NK-92 (cell line): ENCODE data around the gene SMC3.
"Not testable (repeated sequence)": the region's sequence is repeated elsewhere in the genome, so short reads cannot be mapped to it uniquely, and the experiment has no call there.

ENCODE experiments used
- DNase-seq: peaks from one replicate; lab custom pipeline; 2025; ENCODE audit not compliant: unreplicated experiment; lab: John Stamatoyannopoulos, UW

Gene SMC3

DNA sequence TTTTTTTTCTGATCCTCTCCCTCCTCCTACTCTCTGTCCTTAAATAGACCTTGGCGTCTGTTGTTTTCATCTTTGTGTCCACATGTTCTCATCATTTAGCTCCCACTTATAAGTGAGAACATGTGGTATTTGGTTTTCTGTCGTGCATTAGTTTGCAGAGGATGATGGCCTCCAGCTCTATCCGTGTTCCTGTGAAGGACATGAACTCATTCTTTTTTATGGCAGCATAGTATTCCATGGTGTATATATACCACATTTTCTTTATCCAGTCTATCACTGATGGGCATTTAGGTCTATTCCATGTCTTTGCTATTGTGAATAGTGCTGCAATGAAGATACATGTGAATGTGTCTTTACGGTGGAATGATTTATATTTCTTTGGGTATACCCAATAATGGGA lies 55.8 kb downstream of the SMC3 start:
- DNase-seq, result not testable (repeated sequence)

DNA sequence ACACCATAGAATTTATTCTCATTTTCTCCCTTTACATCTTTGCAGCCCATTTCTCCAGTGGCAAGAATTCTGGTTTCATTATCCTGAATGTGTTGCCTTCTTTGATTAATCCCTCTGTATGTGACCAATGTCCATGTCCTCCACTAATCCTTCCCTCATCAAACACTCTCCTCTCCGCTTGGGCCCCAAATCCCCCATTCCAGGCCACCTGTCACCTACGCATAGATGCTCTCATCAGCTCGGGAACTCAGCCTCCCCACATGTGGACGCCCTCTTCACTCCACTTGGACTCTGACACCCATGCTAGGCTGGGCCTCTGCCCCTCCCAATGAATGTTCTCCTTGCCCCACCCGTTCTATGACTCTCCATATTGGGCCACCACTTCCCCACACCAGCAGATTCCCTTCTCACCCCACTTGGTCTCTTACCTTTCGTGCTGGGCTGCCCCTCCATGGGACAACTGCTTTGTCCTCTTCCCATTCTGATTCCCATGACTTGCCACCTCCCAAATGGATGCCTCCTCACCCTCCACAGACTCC lies 57.9 kb downstream of the SMC3 start:
- no peak for DNase-seq

DNA sequence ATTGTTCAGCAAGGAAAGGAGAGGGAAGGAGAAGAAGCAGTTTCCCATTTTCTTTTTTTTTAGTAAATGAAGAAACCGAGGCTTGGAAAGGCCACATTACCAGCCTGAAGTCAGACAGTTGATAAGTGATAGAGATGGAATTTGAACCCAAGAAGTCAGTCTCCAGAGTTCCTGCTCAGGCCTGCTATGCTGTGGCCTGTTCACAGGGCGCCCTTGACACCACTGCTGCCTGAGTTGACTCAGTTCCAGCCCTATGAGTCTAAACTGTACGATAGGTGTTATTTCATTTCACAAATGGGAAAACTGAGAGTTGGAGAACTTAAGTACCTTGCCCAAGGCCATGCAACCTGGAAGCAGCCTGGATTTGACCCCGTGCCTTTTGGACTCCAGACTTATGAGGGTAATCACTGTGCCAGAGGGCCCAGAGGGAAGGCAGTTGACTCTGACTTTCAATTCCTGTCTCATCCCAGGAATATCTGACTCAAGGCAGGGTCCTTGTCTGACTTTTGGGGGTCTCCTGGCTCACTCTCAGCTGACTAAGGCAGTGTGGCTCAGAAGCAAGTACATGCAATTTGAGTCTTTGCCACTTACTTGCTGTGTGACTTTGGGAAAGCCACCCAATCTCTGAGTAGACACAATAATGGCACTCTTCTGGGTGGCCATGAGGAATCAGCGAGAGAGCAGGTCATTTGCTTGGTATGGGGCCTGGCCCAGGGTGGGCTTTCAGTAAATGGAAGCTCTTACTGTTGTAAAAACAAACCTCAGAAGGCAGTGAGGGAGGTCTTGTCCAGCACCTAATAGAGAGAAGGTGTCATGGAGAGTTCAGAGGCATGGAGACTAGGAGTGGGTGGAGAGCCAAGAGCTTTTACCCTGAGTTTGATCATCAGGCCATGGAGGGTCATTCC lies 58.7 kb downstream of the SMC3 start:
- no peak for DNase-seq

DNA sequence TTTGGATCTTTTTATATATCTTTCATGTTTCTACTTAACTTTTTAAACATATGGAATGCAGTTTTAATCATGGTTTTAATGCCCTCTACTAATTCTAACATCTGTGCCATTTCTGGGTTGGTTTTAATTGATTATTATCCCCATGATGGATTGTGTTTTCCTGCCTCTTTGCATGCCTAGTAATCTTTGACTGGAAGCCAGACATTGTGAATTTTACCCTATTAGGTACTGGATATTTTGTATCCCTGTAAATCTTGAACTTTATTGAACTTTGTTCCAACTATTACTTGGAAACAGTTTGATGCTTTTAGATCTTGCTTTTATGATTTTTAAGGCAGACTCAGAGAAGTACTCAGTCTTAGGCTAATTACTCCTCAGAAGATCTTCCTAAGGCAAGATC lies 60.7 kb downstream of the SMC3 start:
- DNase-seq, result no peak

DNA sequence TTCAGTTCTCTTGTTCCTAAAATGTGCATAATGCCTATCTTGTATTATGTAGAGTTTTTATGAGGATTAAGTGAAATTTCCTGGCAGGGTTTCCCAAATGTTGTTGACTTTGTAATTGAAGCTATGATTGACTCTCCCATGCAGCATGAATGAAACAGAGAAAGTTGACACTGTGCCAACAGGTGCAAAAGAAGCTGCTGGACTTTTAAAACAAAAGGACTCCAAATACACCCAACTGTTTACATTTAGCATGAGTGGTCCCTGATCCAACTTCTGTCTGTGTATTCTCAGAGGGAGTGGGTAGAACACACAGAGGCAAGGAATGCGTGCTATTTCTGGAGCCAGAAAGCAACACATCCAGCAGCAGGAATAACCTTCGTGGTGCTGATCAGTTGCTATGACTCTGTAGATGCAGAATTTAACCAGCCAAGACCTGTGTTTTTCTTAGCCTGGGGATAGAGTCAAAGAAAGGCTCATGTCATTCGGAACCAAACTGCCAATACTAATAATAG lies 62.2 kb downstream of the SMC3 start:
- DNase-seq, result no peak

DNA sequence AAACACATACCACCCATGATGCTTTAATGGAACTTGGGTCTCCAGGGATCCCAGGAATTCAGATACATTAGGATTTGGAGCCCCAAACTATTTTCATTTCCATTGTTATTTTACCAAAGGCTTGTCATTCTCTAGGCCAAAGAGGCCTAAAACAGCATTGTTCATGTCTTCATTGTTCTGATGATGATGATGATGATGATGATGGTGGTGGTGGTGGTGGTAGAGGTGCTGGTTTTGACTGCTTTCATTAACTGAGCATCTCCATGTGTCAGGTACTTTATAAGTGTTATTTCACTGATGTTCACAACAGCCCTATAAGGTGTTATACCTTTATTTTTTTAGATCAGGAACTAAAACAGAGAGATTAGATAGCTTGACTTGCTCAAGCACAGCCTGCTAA lies 64.4 kb downstream of the SMC3 start:
- DNase-seq, result no peak

DNA sequence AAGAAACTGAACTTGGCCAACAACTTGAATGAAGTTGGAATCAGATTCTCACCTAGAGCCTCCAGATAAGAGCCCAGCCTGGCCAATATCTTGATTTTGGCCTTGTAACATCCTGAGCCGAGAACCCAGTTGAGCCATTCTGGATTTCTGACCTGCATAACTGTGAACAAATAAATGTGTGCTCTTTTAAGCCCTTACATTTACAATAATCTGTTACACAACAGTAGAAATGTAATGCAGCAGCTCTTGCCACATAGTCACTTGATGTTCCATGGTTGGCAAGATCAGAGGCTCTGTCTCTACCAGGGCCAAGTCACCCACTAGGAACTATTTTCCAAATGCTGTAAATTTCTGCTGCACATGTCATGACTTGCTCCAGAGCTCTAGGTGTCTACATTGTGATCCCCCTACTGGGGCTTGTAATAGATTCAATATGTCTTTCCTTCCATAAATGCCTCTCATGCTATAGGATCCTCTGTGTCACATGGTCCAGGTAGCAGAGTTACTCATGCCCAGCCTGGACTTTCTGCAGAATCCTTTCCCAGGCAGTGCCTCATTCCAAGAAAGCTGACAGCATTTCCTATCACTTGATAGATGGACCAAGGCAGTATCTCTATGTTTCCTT lies 65.2 kb downstream of the SMC3 start:
- no peak for DNase-seq

DNA sequence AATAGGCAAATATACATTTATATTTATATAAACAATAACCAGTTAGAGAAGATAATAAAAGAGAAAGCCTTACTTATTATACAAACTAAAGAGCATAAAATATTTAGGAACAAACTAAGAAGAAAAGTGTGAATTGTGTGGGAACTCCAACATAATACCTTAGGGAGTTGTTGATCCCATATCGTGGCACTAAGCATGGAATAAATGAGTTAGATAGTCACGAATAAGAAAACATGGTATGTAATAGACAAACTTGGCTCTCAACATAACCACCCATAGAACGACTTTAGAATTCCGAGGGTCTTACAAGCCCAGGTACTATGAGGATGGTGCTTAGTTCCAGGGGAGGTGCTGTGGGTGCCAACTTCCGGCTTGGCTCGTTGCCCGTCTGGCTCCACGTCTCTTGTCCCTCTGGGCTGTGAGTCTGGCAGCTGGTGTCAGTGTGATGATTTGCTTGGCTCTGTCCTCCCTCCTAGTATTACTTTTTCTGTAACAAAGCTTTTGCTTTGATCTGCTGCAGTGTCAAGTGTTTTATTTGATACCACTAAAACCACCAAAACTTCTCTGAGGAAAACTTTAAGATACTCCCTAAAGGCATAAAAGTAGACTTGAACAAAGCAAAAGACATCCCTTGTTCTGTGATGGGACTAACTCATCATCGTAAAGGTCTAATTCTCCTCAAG lies 67.2 kb downstream of the SMC3 start:
- no peak for DNase-seq

DNA sequence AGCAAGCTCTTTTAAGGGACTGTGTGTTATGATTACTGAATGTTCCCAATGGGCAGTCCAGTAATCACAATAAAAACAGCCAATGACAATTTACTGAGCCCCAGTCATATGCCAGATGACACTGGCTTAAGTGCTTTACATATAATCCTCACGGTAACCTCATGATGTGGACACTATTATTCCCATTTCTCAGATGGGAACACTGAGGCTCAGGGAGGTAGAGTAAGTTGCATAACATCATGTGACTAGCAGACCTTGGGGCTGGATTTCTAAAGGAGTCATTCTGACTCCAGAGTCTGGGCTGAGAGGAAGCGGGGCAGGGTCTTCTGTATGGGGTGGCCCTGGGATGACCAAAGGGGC lies 69.1 kb downstream of the SMC3 start:
- no peak for DNase-seq

DNA sequence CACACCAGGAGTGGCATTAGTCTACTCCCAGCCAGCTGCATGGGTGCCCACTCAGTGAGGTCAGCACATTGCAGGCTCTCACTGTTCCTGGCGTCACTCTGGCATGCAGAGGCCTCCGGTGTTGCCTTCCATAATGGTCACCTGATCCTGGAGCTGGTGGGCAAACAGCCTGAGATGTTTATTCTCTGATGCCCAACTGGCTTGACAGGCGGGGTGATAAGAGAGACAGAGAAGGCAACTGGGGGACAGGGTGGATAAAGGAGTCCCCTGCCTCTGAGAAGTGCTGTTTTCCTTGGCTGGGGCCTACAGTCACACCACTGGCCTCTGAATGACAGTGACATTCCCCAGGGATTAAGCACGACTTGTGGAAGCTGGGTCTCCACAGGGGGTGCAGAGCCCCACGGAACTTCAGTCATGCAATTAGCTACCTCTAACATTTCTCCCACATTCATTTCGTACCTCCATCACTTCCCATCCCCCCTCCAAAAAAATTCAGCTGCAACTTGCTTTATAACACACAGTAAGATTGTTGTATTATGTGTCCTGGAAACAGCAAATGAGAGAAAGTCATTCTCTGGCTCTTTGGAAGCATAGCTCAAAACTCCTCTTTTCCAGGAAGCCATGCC lies 69.5 kb downstream of the SMC3 start:
- no peak for DNase-seq

DNA sequence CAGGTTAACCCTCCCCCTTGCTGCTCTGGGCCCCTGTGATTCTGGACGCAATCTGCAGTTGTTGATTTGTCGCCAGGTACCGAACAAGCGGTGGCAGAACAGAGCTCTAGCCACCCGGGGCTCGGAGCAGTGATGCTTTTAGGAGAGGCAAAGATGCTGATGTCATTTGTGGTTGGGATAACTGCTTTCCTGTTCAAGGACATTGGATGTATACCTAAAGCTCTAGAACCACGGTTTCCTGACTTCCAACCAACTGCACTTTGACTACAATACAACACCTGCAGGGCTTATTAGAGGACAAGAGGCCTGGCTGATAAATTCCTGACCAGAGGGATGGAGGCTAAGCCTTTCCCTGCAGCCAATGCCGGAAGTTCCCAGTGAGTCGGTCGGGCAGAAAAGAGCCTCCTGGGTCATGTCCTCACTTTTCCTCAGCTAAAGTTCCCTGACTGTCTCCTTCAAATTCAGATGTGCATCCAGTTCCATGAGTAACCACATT lies 70.1 kb downstream of the SMC3 start:
- DNase-seq, result no peak

DNA sequence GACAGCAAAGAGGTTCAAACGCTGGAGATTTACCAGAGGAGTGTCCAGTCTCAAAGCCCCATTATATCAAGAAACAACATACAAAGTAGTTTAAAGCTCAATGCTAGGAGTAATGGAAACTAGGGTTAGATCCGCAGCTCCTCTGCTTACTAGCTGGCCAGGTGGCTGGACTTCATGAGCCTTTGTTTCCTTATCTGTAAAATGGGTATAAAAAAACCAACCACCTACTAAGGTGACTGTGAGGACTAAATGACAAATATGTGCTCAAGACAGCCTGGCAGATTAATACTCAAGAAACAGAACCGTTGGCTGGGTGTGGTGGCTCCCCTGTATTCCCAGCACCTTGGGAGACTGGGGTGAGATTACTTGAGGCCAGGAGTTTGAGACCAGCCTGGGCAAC lies 70.8 kb downstream of the SMC3 start:
- DNase-seq, result no peak

DNA sequence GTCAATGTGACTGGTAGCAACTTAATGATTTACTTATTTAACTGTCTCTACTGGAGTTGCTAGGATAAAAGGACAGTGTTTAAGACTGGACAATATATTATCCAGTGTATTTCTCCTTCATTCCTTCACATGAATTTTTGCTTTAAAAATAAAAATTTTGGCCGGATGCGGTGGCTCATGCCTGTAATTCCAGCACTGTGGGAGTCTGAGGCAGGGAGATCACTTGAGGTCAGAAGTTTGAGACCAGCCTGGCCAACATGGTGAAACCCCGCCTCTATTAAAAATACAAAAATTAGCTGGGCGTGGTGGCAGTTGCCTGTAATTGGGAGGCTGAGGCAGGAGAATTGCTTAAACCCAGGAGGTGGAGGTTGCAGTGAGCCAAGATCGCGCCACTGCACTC lies 71.6 kb downstream of the SMC3 start:
- not testable (repeated sequence) for DNase-seq

DNA sequence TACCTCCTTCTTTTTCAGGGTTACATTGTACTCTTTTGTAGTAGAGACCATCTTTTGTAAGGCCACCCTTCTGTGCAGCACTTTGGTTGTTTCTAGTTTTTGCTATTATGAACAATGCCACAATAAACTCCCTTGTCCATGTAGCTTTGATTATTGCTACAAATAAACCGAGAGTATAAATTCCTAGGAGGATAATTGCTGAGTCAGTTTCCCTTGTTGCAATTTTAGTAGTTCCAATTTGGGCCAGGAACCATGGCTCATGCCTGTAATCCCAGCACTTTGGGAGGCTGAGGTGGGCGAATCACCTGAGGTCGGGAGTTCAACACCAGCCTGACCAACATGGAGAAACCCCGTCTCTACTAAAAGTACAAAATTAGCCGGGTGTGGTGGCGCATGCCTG lies 72.4 kb downstream of the SMC3 start:
- DNase-seq, result not testable (repeated sequence)

DNA sequence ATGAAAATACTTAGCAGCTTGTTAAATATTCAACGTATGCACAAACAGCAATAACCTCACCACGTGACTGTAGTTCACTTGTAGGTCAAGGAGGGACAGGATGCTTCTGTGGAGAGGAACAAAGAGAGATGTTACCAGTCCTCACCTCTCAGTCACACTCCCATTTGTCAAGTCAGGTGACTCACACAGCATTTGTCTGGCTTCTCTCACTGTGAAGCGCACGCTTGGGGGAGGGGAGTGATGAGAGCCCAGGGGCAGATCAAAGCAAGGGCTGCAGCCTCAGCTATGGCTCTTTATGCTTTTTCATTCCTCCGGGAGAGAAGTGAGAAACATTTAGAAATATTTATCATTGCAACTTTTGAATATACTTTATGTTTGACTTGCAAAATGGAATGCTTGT lies 73.8 kb downstream of the SMC3 start:
- DNase-seq, result no peak

DNA sequence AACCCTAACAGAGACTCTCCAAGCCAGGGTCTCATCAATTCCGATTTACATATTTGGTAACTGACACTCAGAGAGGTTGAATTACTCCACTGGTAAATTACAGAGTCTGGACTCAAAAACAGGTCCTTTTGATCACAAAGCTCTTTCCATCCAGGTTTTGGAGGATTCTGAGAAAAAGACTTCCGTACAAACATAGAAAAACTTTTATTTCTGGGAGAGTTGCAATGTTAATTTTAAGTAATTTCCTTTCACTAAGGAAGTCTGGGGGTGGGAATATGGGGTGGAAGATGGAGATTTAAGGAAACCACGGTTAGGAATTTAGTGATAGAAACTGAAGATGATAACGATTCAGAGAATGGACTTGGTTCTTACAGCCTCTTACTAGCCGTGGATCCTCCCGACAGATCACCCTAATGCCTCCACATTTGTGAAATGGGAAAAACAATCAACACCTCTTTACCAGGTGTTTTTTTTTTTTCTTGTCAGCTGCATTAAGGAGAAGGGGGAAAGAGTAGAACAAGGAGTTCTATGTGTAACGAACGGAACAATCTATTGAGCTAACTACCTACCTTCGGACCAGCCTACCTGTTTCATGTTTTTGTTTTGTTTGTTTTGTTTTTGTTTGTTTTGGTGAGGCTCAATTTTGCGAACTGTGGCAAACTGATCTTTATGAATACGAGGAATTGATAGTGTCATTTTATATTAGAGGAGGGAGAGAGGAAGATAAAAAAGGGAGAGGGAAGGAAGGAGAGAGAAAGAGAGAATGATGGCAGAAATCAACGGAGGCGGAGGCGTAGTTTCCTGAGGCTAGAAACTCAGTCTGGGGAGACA lies 74.9 kb downstream of the SMC3 start:
- no peak for DNase-seq

DNA sequence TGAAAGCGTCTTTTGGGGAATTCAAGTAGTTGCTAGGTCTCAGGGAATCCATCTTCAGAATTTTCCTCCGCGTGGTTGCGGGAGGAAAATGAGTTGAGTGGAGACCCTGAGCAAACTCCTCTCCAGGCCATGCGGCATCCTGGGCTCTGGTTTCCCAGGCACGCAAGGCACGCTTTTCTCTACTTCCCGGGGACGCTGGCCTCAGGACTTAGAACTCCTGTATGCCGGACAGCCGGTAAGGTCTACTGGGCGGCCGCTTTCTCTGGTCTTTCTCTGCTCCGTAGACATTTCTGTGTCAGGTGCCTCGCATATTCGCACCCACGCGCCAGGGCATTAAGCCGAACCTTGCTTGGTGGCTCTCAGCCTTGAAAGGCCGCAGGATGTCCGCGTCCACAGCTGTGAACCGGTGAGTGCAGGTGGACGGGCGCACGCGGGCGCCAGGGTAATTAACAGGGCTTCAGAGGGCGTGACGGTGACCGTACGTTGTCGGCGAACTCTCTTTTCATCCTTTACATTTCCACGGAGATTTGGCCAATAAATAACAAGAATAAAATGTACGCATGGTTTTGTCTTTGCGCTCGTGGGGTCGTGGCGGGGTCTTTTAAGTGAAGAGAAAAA lies 75.6 kb downstream of the SMC3 start:
- no peak for DNase-seq

DNA sequence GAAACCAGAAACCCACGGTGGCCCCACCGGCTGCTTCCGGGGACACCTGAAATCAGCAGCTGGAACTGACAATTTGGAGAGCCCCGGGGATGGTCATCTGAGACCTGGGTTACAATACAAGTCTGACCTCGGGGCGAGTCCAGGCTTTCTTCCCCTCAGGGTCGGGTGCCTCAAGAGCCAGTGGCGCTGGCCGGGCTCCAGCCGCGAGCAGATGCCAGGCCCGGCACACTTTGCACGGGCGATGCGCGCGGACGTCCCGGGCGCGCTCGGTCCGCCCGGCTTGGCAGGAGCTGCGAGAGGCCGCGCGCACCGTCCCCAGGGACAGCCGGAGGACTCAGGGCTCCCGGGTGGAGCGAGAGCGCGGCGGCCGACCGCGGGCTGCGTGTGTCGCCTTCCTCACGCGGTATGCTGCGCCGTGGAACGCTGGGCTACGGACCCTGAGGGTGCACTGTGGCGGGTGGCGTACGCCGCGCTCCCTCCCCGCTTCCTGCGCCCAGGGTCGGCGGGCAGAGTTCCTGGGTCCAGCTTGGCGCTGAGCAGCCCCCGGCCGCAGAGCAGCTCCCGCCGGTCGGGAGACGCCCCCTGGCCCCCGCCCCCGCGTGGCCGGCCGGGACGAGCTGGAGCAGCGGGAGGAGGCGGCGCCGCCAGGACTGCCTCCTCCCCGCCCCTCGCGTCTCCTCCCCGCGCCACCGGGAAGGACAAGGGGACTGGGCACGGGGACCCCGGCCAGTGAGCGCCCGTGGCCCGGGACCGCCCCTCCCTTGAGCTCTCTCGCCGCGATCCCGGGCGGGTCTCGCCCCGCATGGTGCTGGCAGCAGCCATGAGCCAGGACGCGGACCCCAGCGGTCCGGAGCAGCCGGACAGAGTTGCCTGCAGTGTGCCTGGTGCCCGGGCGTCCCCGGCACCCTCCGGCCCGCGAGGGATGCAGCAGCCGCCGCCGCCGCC lies 76.4 kb downstream of the SMC3 start, which contains the start of gene RBM20:
Gene RBM20 (plus strand): TSS at position 684 of the 945 bp plus-strand sequence. CDS start 119 bp downstream, at position 803.
- DNase-seq, result no peak
